ENCODE data around the gene FBLN5. TPM values are rescaled to one million over a fixed set of nuclear protein-coding genes. Genes with fewer than 3 reads are reported as not detected.
A peak's percentile ranks its signal among the peaks of the same experiment; 100 is the strongest.

FBLN5 gene
- total RNA-seq, 4 donors from 2014 or later: 79.7 to 161 (median 116) TPM

DNA sequence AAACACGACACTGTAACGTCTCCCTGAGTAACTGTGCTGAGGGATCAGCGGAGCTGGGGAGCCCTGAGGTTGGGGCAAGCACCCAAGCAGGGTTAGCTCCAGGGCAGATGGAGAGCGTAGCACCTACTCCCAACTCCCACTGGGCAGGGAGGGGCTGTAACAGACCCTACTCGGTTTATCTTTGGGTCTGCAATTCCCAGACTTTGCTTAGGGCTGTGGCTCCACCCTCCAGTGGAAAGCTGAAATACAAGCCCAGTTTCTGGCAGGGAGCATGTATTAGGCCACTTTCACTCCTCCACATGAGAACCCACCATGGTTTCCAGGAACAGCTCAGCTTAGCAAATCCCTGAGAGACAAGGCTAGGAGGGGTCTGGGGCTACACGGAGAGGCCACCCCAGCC, 62.8 kb downstream of the FBLN5 start:
- WGBS: 81% methylated on average over 6 of the region's 6 CpGs
- Histone ChIP-seq H3K36me3 (peaks cover 0 to 3% (median under 1%) of the 10 kb centered on the region in 4 donors), H3K27ac (replicated peaks in 1 of 4) (peak overlapping the region; percentile 12 to 61 (median 54)), H3K4me1 (peaks cover 8 to 40% (median 28%) of the 10 kb centered on the region in 4 donors), H3K9me3 (no peaks in the 10 kb centered on the region), H3K4me3 (no peak overlapping the region), H3K27me3 (no peaks in the 10 kb centered on the region)
- TF ChIP-seq POLR2AphosphoS5 (IDR thresholded peaks at IDR 0.05) (no peak), EP300 (IDR thresholded peaks at IDR 0.05) (no peak), POLR2A (IDR thresholded peaks at IDR 0.05; ENCODE audit: low read depth) (no peak), CTCF (IDR thresholded peaks at IDR 0.05) (no peak)
- DNase-seq (ENCODE audit: extremely low spot score): no peak
- intact Hi-C loops (cut with DNase I): no loop called here

DNA sequence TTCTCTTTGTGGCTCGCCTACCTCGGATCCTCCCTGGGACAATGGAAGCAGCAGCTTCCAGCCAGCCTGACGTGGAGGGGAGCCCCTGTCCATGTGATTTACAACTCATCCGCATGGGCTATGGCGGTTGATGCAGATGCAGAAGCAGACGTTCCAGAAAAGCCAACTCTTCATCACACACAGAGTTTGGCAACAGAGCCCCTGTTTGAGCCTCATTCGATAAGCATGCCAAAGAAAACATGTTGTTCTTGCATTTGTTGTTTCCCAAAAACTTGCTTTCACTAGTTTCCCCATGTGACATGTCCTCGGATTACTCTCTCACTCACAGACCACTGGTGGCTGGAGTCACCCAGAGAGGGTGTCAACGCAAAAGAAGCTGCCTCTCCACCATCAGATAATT, 63.7 kb downstream of the FBLN5 start:
- Histone ChIP-seq H3K4me3 (no peak overlapping the region), H3K4me1 (peaks cover under 1 to 31% (median 19%) of the 10 kb centered on the region in 4 donors), H3K36me3 (peaks cover 0 to 3% (median 0%) of the 10 kb centered on the region in 4 donors), H3K27me3 (no peaks in the 10 kb centered on the region), H3K27ac (replicated peaks in 1 of 4) (peak overlapping the region in 3 of 4 donors; percentile 49 to 61 (median 60)), H3K9me3 (no peaks in the 10 kb centered on the region)
- intact Hi-C loops (cut with DNase I): no loop called here
- 76% methylated on average over 9 of the region's 9 CpGs for WGBS
- TF ChIP-seq POLR2AphosphoS5 (IDR thresholded peaks at IDR 0.05): peak in 1 of 2 donors; percentile 22
- no peak for TF ChIP-seq EP300 (IDR thresholded peaks at IDR 0.05)
- DNase-seq (ENCODE audit: extremely low spot score): no peak

DNA sequence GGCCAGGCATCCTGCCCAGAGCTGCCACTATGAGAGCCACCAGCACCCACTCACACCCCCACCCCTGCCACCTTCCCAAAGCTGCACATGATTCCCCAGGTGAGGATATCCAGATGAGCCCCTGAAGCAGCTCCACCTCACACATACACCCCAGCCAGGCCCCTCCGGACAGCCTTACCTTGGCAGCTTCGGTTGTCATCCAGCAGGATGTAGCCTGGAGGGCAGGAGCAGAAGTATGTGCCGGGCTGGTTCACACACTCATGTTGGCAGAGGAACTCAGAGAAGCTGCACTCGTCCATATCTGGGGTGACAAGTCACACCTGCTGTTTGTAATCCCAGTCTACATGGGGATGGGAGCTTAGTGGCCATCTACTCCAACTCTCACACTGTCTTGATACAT, 64.7 kb downstream of the FBLN5 start:
- Histone ChIP-seq H3K9me3 (no peaks in the 10 kb centered on the region), H3K36me3 (peaks cover 0 to 3% (median 0%) of the 10 kb centered on the region in 4 donors), H3K4me3 (no peak overlapping the region), H3K27ac (replicated peaks in 1 of 4) (peak overlapping the region; percentile 7 to 40 (median 22)), H3K27me3 (no peaks in the 10 kb centered on the region), H3K4me1 (peaks cover 0 to 30% (median 16%) of the 10 kb centered on the region in 4 donors)
- 100% methylated on average over 1 of the region's 4 CpGs for WGBS
- TF ChIP-seq EP300 (IDR thresholded peaks at IDR 0.05): no peak
- TF ChIP-seq POLR2A (IDR thresholded peaks at IDR 0.05; ENCODE audit: low read depth): no peak
- no peak for TF ChIP-seq POLR2AphosphoS5 (IDR thresholded peaks at IDR 0.05)
- TF ChIP-seq CTCF (IDR thresholded peaks at IDR 0.05): no peak
- intact Hi-C loops (cut with DNase I): no loop called here
- DNase-seq (ENCODE audit: extremely low spot score): no peak

DNA sequence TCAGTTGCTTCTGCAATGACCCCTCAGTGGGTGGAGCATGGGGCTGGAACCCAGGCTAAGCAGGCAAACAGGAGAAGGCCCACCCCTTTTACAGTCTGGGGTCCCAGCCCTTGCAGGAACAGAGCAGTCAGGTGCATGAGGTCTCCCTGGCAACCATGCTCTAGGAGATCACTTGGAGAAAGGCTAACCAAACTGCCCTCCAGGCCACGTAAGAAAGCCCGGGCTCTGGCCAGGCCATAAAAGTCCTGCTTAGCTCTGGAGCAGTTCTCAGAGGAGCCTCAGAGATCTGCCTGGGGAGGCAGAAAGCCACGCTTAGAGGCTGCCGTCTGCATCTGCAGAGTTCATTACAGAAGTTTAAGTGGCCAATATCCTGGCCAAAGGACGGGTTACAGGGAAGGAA, 65.1 kb downstream of the FBLN5 start:
- TF ChIP-seq POLR2AphosphoS5 (IDR thresholded peaks at IDR 0.05): no peak
- TF ChIP-seq CTCF (IDR thresholded peaks at IDR 0.05): no peak
- TF ChIP-seq EP300 (IDR thresholded peaks at IDR 0.05): no peak
- no peak for TF ChIP-seq POLR2A (IDR thresholded peaks at IDR 0.05; ENCODE audit: low read depth)
- Histone ChIP-seq H3K4me1 (peaks cover 0 to 30% (median 16%) of the 10 kb centered on the region in 4 donors), H3K27me3 (no peaks in the 10 kb centered on the region), H3K36me3 (peaks cover 0 to 6% (median 1%) of the 10 kb centered on the region in 4 donors), H3K9me3 (no peaks in the 10 kb centered on the region), H3K27ac (replicated peaks in 1 of 4) (peak overlapping the region; percentile 7 to 40 (median 22)), H3K4me3 (no peak overlapping the region)
- DNase-seq (ENCODE audit: extremely low spot score): no peak
- intact Hi-C loops (cut with DNase I): no loop called here
- 56% methylated on average over 3 of the region's 5 CpGs for WGBS

- DNase-seq (ENCODE audit: extremely low spot score): no peak
- Histone ChIP-seq H3K27me3 (no peaks in the 10 kb centered on the region), H3K36me3 (peaks cover 0 to 21% (median 10%) of the 10 kb centered on the region in 4 donors), H3K27ac (replicated peaks in 1 of 4) (no peak overlapping the region), H3K4me3 (no peak overlapping the region), H3K9me3 (no peaks in the 10 kb centered on the region), H3K4me1 (peaks cover 0 to 14% (median 5%) of the 10 kb centered on the region in 4 donors)
- TF ChIP-seq EP300 (IDR thresholded peaks at IDR 0.05): no peak
- no peak for TF ChIP-seq POLR2AphosphoS5 (IDR thresholded peaks at IDR 0.05)
- TF ChIP-seq CTCF (IDR thresholded peaks at IDR 0.05): no peak
- no peak for TF ChIP-seq POLR2A (IDR thresholded peaks at IDR 0.05; ENCODE audit: low read depth)
- intact Hi-C loops (cut with DNase I): no loop called here
- 69% methylated on average over 6 of the region's 6 CpGs for WGBS
Observed at GRCh38 chr14:91879196-91879595, 68.3 kb downstream of the FBLN5 start.
